ENCODE data around the gene GNB2.

Gene GNB2

GRCh38 chr7:100680576-100681271, 7.2 kb downstream of the GNB2 start:
- no peak for DNase-seq (ENCODE audit: low spot score)

GRCh38 chr7:100681491-100682227, 8.1 kb downstream of the GNB2 start:
- DNase-seq (ENCODE audit: low spot score): no peak

- DNase-seq (ENCODE audit: low spot score): no peak
Measured at GRCh38 chr7:100682228-100682741, 8.7 kb downstream of the GNB2 start.

- no peak for DNase-seq (ENCODE audit: low spot score)
Measured at GRCh38 chr7:100682991-100683658, 9.6 kb downstream of the GNB2 start.

- no peak for DNase-seq (ENCODE audit: low spot score)
Measured at GRCh38 chr7:100683659-100684533, 10.4 kb downstream of the GNB2 start.

GRCh38 chr7:100684534-100685042, 11.0 kb downstream of the GNB2 start:
- no peak for DNase-seq (ENCODE audit: low spot score)

GRCh38 chr7:100685049-100685605, 11.6 kb downstream of the GNB2 start:
- DNase-seq (ENCODE audit: low spot score): no peak

- DNase-seq (ENCODE audit: low spot score): no peak
Measured at GRCh38 chr7:100685631-100686145, 12.1 kb downstream of the GNB2 start.

- DNase-seq (ENCODE audit: low spot score): no peak
Measured at GRCh38 chr7:100686201-100686821, 12.8 kb downstream of the GNB2 start.

- DNase-seq (ENCODE audit: low spot score): no peak
Measured at GRCh38 chr7:100686822-100687211, 13.3 kb downstream of the GNB2 start.

- no peak for DNase-seq (ENCODE audit: low spot score)
Measured at GRCh38 chr7:100687261-100687660, 13.7 kb downstream of the GNB2 start.

GRCh38 chr7:100687751-100688300, 14.3 kb downstream of the GNB2 start:
- DNase-seq (ENCODE audit: low spot score): no peak

- DNase-seq (ENCODE audit: low spot score): no peak
Measured at GRCh38 chr7:100688326-100688860, 14.9 kb downstream of the GNB2 start.

- no peak for DNase-seq (ENCODE audit: low spot score)
Measured at GRCh38 chr7:100689230-100690135, 15.9 kb downstream of the GNB2 start.

- DNase-seq (ENCODE audit: low spot score): peak; percentile 84
Measured at GRCh38 chr7:100691676-100692577, 18.4 kb downstream of the GNB2 start.

- DNase-seq (ENCODE audit: low spot score): no peak
Measured at GRCh38 chr7:100692578-100692961, 19.0 kb downstream of the GNB2 start.

- DNase-seq (ENCODE audit: low spot score): no peak
Measured at GRCh38 chr7:100693312-100694097, 20.0 kb downstream of the GNB2 start.
